ENCODE measurements around the gene XIRP2.
"Not testable (repeated sequence)": the region's sequence is repeated elsewhere in the genome, so short reads cannot be mapped to it uniquely, and the experiment has no call there.

The XIRP2 gene

GRCh38 chr2:167052825-167053224 lies 164.5 kb downstream of the XIRP2 start:
- DNase-seq, result no peak

- no peak for DNase-seq
Observed at GRCh38 chr2:167054881-167055280, 166.6 kb downstream of the XIRP2 start.

GRCh38 chr2:167057446-167057845 lies 169.2 kb downstream of the XIRP2 start:
- DNase-seq, result no peak

GRCh38 chr2:167059173-167059572 lies 170.9 kb downstream of the XIRP2 start:
- no peak for DNase-seq

GRCh38 chr2:167069855-167070254 lies 181.6 kb downstream of the XIRP2 start:
- DNase-seq, result no peak

- DNase-seq, result not testable (repeated sequence)
Observed at GRCh38 chr2:167075708-167076107, 187.4 kb downstream of the XIRP2 start.

GRCh38 chr2:167098931-167099330 lies 210.7 kb downstream of the XIRP2 start:
- not testable (repeated sequence) for DNase-seq

- no peak for DNase-seq
Observed at GRCh38 chr2:167100506-167100905, 212.2 kb downstream of the XIRP2 start.

GRCh38 chr2:167103028-167103756 lies 214.9 kb downstream of the XIRP2 start:
- DNase-seq, result no peak

- DNase-seq, result no peak
Observed at GRCh38 chr2:167103757-167104133, 215.5 kb downstream of the XIRP2 start.

- no peak for DNase-seq
Observed at GRCh38 chr2:167104691-167105090, 216.4 kb downstream of the XIRP2 start.

GRCh38 chr2:167109682-167110081 lies 221.4 kb downstream of the XIRP2 start:
- not testable (repeated sequence) for DNase-seq

- DNase-seq, result no peak
Observed at GRCh38 chr2:167110345-167110744, 222.1 kb downstream of the XIRP2 start.

- DNase-seq, result no peak
Observed at GRCh38 chr2:167114018-167114417, 225.7 kb downstream of the XIRP2 start.

GRCh38 chr2:167115541-167115940 lies 227.3 kb downstream of the XIRP2 start:
- DNase-seq, result no peak

- no peak for DNase-seq
Observed at GRCh38 chr2:167122389-167122788, 234.1 kb downstream of the XIRP2 start.

- DNase-seq, result no peak
Observed at GRCh38 chr2:167126165-167126564, 237.9 kb downstream of the XIRP2 start.

GRCh38 chr2:167127135-167127534 lies 238.9 kb downstream of the XIRP2 start:
- DNase-seq, result peak; percentile 2

- DNase-seq, result no peak
Observed at GRCh38 chr2:167128130-167128529, 239.8 kb downstream of the XIRP2 start.

- DNase-seq, result no peak
Observed at GRCh38 chr2:167132066-167132465, 243.8 kb downstream of the XIRP2 start.

GRCh38 chr2:167132906-167133555 lies 244.8 kb downstream of the XIRP2 start:
- no peak for DNase-seq

- DNase-seq, result no peak
Observed at GRCh38 chr2:167133614-167134013, 245.3 kb downstream of the XIRP2 start.

GRCh38 chr2:167134381-167135072 lies 246.2 kb downstream of the XIRP2 start:
- no peak for DNase-seq

- DNase-seq, result no peak
Observed at GRCh38 chr2:167135706-167136105, 247.4 kb downstream of the XIRP2 start.

Data from NCI-H446 treated with DMSO at 0.1 percent for 48 hours (cell line).